H1 (cell line): ENCODE results near the gene ADSS1. TPM values are rescaled to one million over a fixed set of nuclear protein-coding genes. Genes with fewer than 3 reads are reported as not detected.

Source experiments
- JUND ChIP-seq: IDR thresholded peaks from 2 replicates; pipeline ENCODE4 v1.6.1; 2011; ENCODE audit warnings: mild to moderate bottlenecking, improper control_type of control experiment, low read length
- USF2 ChIP-seq: IDR thresholded peaks from 2 replicates; pipeline ENCODE4 v1.6.1; 2011; ENCODE audit warnings: low read length, improper control_type of control experiment
- polyA plus RNA-seq, 7 experiments: library from polyadenylated mRNA; depleted of rRNA in 3 of 7; stranded (reverse) in 5 of 7; unstranded in 2 of 7; fragments of >200 nt in 5 of 7; fragments of 200-250 nt in 2 of 7; gene quantifications; 1 replicate in 5 of 7; 2 replicates in 1 of 7; 4 replicates in 1 of 7; pipeline versions ENCODE4 v1.2.1 to v1.2.3, GENCODE V29; 2011 to 2013; ENCODE audit warnings: missing spikeins in 2 of 7, mixed read lengths in 2 of 7
- total RNA-seq: library from RNA; stranded (reverse); fragmentation: NEBNext Ultra II Directional; extraction: Animal tissue kit (Norgen Biotek cat#: 25700); gene quantifications from 2 replicates; pipeline ENCODE4 v1.2.1, GENCODE V29; 2021

The ADSS1 gene
- total and polyA plus RNA-seq, 2 of the 8 experiments (the other 6 are each of a cell fraction or from before 2014, with no cell fraction given), result 7.1 to 7.9 TPM

- no peak for TF ChIP-seq USF2
- TF ChIP-seq JUND, result no peak
Observed at GRCh38 chr14:104683653-104684448, 40.2 kb upstream of the ADSS1 start (continued).
